Adrenal gland (tissue), 12 donors: ENCODE data around the gene CLDN9. TPM values are rescaled to one million over a fixed set of nuclear protein-coding genes. Genes with fewer than 3 reads are reported as not detected.

ENCODE experiments used
- DNase-seq, 7 donors: peaks; one replicate each; pipeline ENCODE4 v3.0.0-alpha.2; 2019 to 2020
- H3K27ac ChIP-seq, 5 donors: fragments of 200-600 bp; sonication (generic) in 4 of 5; 1 replicate in 3 of 5; 2 replicates in 2 of 5; pipeline versions ENCODE4 v1.5.1 to v1.8.0; 2016 to 2020; ENCODE audit warnings: mild to moderate bottlenecking in 1 of 5
- H3K27me3 ChIP-seq: fragments of 200-600 bp; 2 replicates; pipeline ENCODE4 v1.8.0; 2021
- H3K36me3 ChIP-seq, 2 donors: fragments of 200-600 bp; replicated peaks in 1 of 2; 1 replicate in 1 of 2; 2 replicates in 1 of 2; pipeline versions ENCODE4 v1.5.1 to v1.8.0; 2018 to 2022
- H3K4me1 ChIP-seq, 2 donors: fragments of 200-600 bp; replicated peaks in 1 of 2; 1 replicate in 1 of 2; 2 replicates in 1 of 2; pipeline versions ENCODE4 v1.5.1 to v1.8.0; 2018 to 2021
- H3K4me3 ChIP-seq, 4 donors: fragments of 200-600 bp; sonication (generic) in 3 of 4; one replicate each; pipeline ENCODE4 v1.5.1; 2016 to 2018
- H3K9me3 ChIP-seq, 3 donors: fragments of 200-600 bp; sonication (generic) in 1 of 3; replicated peaks in 1 of 3; 1 replicate in 2 of 3; 2 replicates in 1 of 3; pipeline versions ENCODE4 v1.5.1 to v1.8.0; 2016 to 2021
- CTCF ChIP-seq, 6 experiments: fragments of 450-650 bp in 4 of 6; fragments of 200-600 bp in 2 of 6; sonication (generic) in 1 of 6; IDR thresholded peaks; 1 replicate in 5 of 6; 2 replicates in 1 of 6; pipeline versions ENCODE4 v1.5.1 to v1.8.0; 2016 to 2021; ENCODE audit warnings: antibody characterized with exemption in 6 of 6, mild to moderate bottlenecking in 2 of 6, moderate library complexity in 1 of 6
- POLR2A ChIP-seq, 2 donors: fragments of 450-650 bp; IDR thresholded peaks; one replicate each; pipeline ENCODE4 v1.6.1; 2017; ENCODE audit warnings: antibody characterized with exemption in 2 of 2, mild to moderate bottlenecking in 2 of 2, moderate library complexity in 1 of 2
- WGBS, 4 donors: extraction: QIAGEN DNeasy Blood & Tissue Kit in 2 of 4; methylation state at CpG; one replicate each; pipeline versions ENCODE4 v1.1.5 to v1.1.7; 2013 to 2017; 5-methylcytosine and 5-hydroxymethylcytosine counted together
- intact Hi-C, 2 donors: fragments of 100-400 bp; cut with DNase I; formaldehyde crosslinking; loops; one replicate each; pipeline versions ENCODE4 v1.14.1 to v1.15.0; 2022 to 2023
- polyA plus RNA-seq, 3 donors: library from polyadenylated mRNA; stranded (reverse); fragments of 200-250 nt in 2 of 3; fragments of 350-450 nt in 1 of 3; fragmentation: Illumina TruSeq in 1 of 3; extraction: RNeasy Lipid Tissue Mini Kit (QIAGEN cat#74804) in 1 of 3; gene quantifications; one replicate each; pipeline ENCODE4 v1.2.3, GENCODE V29; 2013 to 2014
- total RNA-seq, 9 donors: library from RNA; depleted of rRNA in 4 of 9; stranded (reverse); fragments of >200 nt in 4 of 9; fragments of 120-200 nt in 1 of 9; fragmentation: NEBNext Ultra II Directional in 1 of 9; extraction: Animal tissue kit (Norgen Biotek cat#: 25700) in 1 of 9; gene quantifications; one replicate each; pipeline versions ENCODE4 v1.1.0 to v1.2.4, GENCODE V29; 2013 to 2023
- donor health status: healthy with polysubstance abuse.
- donor health status: Bipolar disorder and iron deficiency.
- donor health status: DM: yes; HTN: yes; CAD: no.
- donor health status: DM: no; HTN: no; CAD: no.
- donor health status: DM: no; HTN: no; CAD: no.
- donor health status: DM: yes; HTN: yes; CAD: no.

Gene CLDN9
- total and polyA plus RNA-seq, 12 donors, result 0.28 to 1.4 (median 0.32) TPM; not detected in 8

DNA sequence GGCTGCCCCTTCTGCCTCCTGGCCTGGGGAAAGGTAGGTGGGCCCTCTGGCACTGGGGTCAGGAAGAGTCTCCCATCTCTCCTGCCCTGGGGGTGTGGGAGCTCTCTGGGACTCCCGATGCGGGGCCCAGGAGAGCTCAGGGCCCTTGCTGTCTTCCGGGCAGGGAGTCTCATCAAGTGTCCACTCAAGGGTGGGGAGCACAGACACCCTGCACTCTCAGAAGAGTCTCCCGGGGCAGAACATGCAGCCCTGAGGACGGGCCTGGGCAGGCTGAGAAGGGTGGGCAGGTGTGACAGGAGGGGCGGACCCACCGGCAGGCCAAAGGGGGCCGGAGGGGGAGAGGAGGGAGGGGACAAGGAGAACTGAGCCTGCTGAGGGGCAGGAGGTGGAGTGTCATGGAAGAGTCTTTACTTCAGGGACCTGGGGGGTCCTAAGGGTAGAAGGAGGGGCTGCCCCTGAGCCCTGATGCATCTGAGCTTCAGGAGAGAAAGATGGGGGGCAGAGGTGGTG, 24.1 kb upstream of the CLDN9 start:
- peaks cover 0 to 4% of the 10 kb centered on the region in 2 donors for H3K4me1 ChIP-seq
- no peak for DNase-seq
- H3K36me3 ChIP-seq, result no peaks in the 10 kb centered on the region
- no peak overlapping the region for H3K4me3 ChIP-seq
- 64 to 76% (median 68%) methylated on average over 6 to 8 of the region's 8 CpGs for WGBS, 4 donors
- intact Hi-C loops, result loop anchor here in 1 of 2 donors (10.0 kb wide), 1 partner anchor 64 kb away; no protein-coding TSS in a partner anchor
- H3K9me3 ChIP-seq, result no peaks in the 10 kb centered on the region
- TF ChIP-seq CTCF (IDR thresholded peaks at IDR 0.05) (no peak), POLR2A (IDR thresholded peaks at IDR 0.05) (no peak)
- no peaks in the 10 kb centered on the region for H3K27me3 ChIP-seq
- no peak overlapping the region for H3K27ac ChIP-seq

DNA sequence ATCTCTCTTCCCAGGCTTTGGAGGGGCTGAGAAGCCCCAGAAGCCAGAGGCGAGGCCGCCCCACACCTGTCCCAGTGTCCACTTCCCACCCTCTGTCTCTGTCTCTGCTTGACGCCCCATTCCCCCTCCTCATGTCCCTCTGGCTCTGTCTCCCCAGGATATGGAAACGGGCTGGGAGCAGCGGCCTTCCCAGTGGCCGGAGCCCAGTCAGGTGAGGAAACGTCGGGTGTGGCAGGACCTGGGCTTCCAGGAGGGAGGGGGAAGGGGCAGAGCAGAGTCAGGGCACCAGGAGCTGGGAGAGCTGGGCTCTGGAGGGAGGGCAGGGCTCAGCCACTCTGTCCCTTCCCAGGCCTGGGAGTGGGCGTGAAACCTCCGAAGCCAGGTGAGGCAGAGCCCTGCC, 21.8 kb upstream of the CLDN9 start:
- no peak for DNase-seq
- Histone ChIP-seq H3K27ac (no peak overlapping the region), H3K9me3 (no peaks in the 10 kb centered on the region), H3K4me3 (no peak overlapping the region), H3K27me3 (no peaks in the 10 kb centered on the region), H3K4me1 (no peaks in the 10 kb centered on the region), H3K36me3 (no peaks in the 10 kb centered on the region)
- TF ChIP-seq CTCF (IDR thresholded peaks at IDR 0.05) (no peak), POLR2A (IDR thresholded peaks at IDR 0.05) (no peak)
- 71 to 79% (median 73%) methylated on average over 8 to 10 of the region's 10 CpGs for WGBS, 4 donors
- intact Hi-C loops, result no loop called here

GRCh38 chr16:2991566-2992261, 21.0 kb upstream of the CLDN9 start:
- intact Hi-C loops, result no loop called here
- Histone ChIP-seq H3K27me3 (no peaks in the 10 kb centered on the region), H3K4me3 (no peak overlapping the region), H3K36me3 (no peaks in the 10 kb centered on the region), H3K4me1 (no peaks in the 10 kb centered on the region), H3K9me3 (no peaks in the 10 kb centered on the region), H3K27ac (no peak overlapping the region)
- TF ChIP-seq POLR2A (IDR thresholded peaks at IDR 0.05), result no peak
- no peak for TF ChIP-seq CTCF (IDR thresholded peaks at IDR 0.05)
- DNase-seq, result no peak
- WGBS, 4 donors, result 90 to 92% (median 91%) methylated on average over 8 to 12 of the region's 12 CpGs

- TF ChIP-seq POLR2A (IDR thresholded peaks at IDR 0.05) (no peak), CTCF (IDR thresholded peaks at IDR 0.05) (no peak)
- WGBS, 4 donors, result 85 to 92% (median 89%) methylated on average over 9 to 14 of the region's 14 CpGs
- Histone ChIP-seq H3K9me3 (no peaks in the 10 kb centered on the region), H3K27ac (no peak overlapping the region), H3K4me3 (no peak overlapping the region), H3K36me3 (no peaks in the 10 kb centered on the region), H3K4me1 (no peaks in the 10 kb centered on the region), H3K27me3 (no peaks in the 10 kb centered on the region)
- DNase-seq, result no peak
- intact Hi-C loops, result no loop called here
Observed at GRCh38 chr16:2992383-2993081, 20.2 kb upstream of the CLDN9 start.
